ENCODE data around the gene DNAJC2.

DNA sequence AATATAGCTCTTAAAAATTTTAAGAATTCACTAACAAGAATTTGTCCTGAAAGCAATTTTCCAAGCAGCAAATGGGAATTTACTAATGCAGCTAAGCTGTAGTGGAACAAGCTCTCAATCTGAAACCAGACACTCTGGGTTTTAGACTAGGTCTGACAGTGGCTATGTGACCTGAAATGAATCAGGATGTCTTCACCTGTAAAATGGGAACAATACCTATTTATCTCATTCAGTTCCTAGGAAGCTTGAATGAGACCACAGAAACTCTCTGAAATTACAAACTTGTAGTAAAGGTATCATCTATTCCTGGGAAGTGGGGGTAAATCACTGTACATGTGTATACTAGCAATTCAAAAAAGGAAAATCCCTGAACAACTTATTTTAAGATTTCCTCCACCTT lies 1.2 kb downstream of the DNAJC2 start:
- TF ChIP-seq, protein P1, sequence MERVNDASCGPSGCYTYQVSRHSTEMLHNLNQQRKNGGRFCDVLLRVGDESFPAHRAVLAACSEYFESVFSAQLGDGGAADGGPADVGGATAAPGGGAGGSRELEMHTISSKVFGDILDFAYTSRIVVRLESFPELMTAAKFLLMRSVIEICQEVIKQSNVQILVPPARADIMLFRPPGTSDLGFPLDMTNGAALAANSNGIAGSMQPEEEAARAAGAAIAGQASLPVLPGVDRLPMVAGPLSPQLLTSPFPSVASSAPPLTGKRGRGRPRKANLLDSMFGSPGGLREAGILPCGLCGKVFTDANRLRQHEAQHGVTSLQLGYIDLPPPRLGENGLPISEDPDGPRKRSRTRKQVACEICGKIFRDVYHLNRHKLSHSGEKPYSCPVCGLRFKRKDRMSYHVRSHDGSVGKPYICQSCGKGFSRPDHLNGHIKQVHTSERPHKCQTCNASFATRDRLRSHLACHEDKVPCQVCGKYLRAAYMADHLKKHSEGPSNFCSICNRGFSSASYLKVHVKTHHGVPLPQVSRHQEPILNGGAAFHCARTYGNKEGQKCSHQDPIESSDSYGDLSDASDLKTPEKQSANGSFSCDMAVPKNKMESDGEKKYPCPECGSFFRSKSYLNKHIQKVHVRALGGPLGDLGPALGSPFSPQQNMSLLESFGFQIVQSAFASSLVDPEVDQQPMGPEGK (CRISPR knock-in tag; IDR thresholded peaks at IDR 0.05; ENCODE audit: borderline replicate concordance): no peak
- no peak for TF ChIP-seq BACH2 (CRISPR knock-in tag; IDR thresholded peaks at IDR 0.05; ENCODE audit: borderline replicate concordance)
- no peak for TF ChIP-seq TSHZ2 (CRISPR knock-in tag; IDR thresholded peaks at IDR 0.05)
- no peak for TF ChIP-seq RARB (CRISPR knock-in tag; IDR thresholded peaks at IDR 0.05)
- TF ChIP-seq SNAI2 (CRISPR knock-in tag; IDR thresholded peaks at IDR 0.05): no peak
- no peak for TF ChIP-seq ZNF565 (CRISPR knock-in tag; conservative IDR thresholded peaks at IDR 0.05; ENCODE audit: low read depth)
- TF ChIP-seq, protein P2, sequence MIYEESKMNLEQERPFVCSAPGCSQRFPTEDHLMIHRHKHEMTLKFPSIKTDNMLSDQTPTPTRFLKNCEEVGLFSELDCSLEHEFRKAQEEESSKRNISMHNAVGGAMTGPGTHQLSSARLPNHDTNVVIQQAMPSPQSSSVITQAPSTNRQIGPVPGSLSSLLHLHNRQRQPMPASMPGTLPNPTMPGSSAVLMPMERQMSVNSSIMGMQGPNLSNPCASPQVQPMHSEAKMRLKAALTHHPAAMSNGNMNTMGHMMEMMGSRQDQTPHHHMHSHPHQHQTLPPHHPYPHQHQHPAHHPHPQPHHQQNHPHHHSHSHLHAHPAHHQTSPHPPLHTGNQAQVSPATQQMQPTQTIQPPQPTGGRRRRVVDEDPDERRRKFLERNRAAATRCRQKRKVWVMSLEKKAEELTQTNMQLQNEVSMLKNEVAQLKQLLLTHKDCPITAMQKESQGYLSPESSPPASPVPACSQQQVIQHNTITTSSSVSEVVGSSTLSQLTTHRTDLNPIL (CRISPR knock-in tag; IDR thresholded peaks at IDR 0.05; ENCODE audit: low read depth): no peak
- no peak for TF ChIP-seq TOX (CRISPR knock-in tag; IDR thresholded peaks at IDR 0.05; ENCODE audit: borderline replicate concordance)
